ENCODE data around the gene RBM5. TPM values are rescaled to one million over a fixed set of nuclear protein-coding genes. Genes with fewer than 3 reads are reported as not detected.
A peak's percentile ranks its signal among the peaks of the same experiment; 100 is the strongest.

RBM5 gene
- total RNA-seq, 1 donor from 2014 or later: 372 TPM

GRCh38 chr3:50150863-50151686 is 62.4 kb downstream of the RBM5 start:
- Mint-ChIP-seq H3K4me1 (peaks cover 32% of the 10 kb centered on the region), H3K4me3 (no peak overlapping the region), H3K36me3 (no peaks in the 10 kb centered on the region), H3K27me3 (ENCODE audit: insufficient read depth, low read depth) (peaks cover 30% of the 10 kb centered on the region), H3K9me3 (peaks cover 7% of the 10 kb centered on the region), H3K27ac (peak overlapping the region; percentile 13)
- TF ChIP-seq EZH2 (IDR thresholded peaks at IDR 0.05): no peak
- TF ChIP-seq EZH2phosphoT487 (IDR thresholded peaks at IDR 0.05): no peak
- Histone ChIP-seq H3K4me3 (no peak overlapping the region), H4K20me1 (ENCODE audit: low read depth) (peaks cover 7% of the 10 kb centered on the region), H3K27ac (peak overlapping the region; percentile 69), H3K4me1 (peaks cover 26% of the 10 kb centered on the region), H3K27me3 (peaks cover 30% of the 10 kb centered on the region), H3K9me3 (ENCODE audit: low read depth) (no peaks in the 10 kb centered on the region), H3F3A (ENCODE audit: low read depth) (peaks cover 14% of the 10 kb centered on the region), H3K79me2 (ENCODE audit: low read depth) (peaks cover 7% of the 10 kb centered on the region), H3K4me2 (peak overlapping the region; percentile 32), H2AFZ (replicated peaks) (peak overlapping the region; percentile 70), H3K36me3 (no peaks in the 10 kb centered on the region), H3K9ac (no peak overlapping the region)
- DNase-seq (ENCODE audit: low spot score): peak; percentile 78

- H3K4me2 ChIP-seq: no peak overlapping the region
- peaks cover 31% of the 10 kb centered on the region for H3K27me3 Mint-ChIP-seq (ENCODE audit: insufficient read depth, low read depth)
- peaks cover 14% of the 10 kb centered on the region for H3F3A ChIP-seq (ENCODE audit: low read depth)
- H3K4me1 ChIP-seq: peaks cover 33% of the 10 kb centered on the region
- H3K79me2 ChIP-seq (ENCODE audit: low read depth): peaks cover 13% of the 10 kb centered on the region
- H3K27ac ChIP-seq: no peak overlapping the region
- no peaks in the 10 kb centered on the region for H3K9me3 ChIP-seq (ENCODE audit: low read depth)
- H3K9ac ChIP-seq: no peak overlapping the region
- DNase-seq (ENCODE audit: low spot score): no peak
- peak overlapping the region; percentile 50 for H3K27ac Mint-ChIP-seq
- H3K27me3 ChIP-seq: peaks cover 37% of the 10 kb centered on the region
- TF ChIP-seq EZH2 (IDR thresholded peaks at IDR 0.05): no peak
- no peak for TF ChIP-seq CTCF (IDR thresholded peaks at IDR 0.05)
- TF ChIP-seq EZH2phosphoT487 (IDR thresholded peaks at IDR 0.05): no peak
- H3K4me3 ChIP-seq: no peak overlapping the region
- peaks cover 13% of the 10 kb centered on the region for H4K20me1 ChIP-seq (ENCODE audit: low read depth)
- no peaks in the 10 kb centered on the region for H3K36me3 ChIP-seq
- no peak overlapping the region for H3K4me3 Mint-ChIP-seq
- H3K4me1 Mint-ChIP-seq: peaks cover 32% of the 10 kb centered on the region
- no peak overlapping the region for H2AFZ ChIP-seq (replicated peaks)
- no peaks in the 10 kb centered on the region for H3K36me3 Mint-ChIP-seq
- H3K9me3 Mint-ChIP-seq: peaks cover 7% of the 10 kb centered on the region
Observed at GRCh38 chr3:50151728-50152127, 63.0 kb downstream of the RBM5 start.

- Histone ChIP-seq H3K4me3 (peak overlapping the region; percentile 94), H2AFZ (replicated peaks) (no peak overlapping the region), H3K79me2 (ENCODE audit: low read depth) (peaks cover 32% of the 10 kb centered on the region), H3K9me3 (ENCODE audit: low read depth) (no peaks in the 10 kb centered on the region), H3K27me3 (peaks cover 37% of the 10 kb centered on the region), H3F3A (ENCODE audit: low read depth) (peaks cover 14% of the 10 kb centered on the region), H3K36me3 (no peaks in the 10 kb centered on the region), H4K20me1 (ENCODE audit: low read depth) (peaks cover 34% of the 10 kb centered on the region), H3K9ac (no peak overlapping the region), H3K27ac (no peak overlapping the region), H3K4me1 (peaks cover 45% of the 10 kb centered on the region), H3K4me2 (peak overlapping the region; percentile 94)
- TF ChIP-seq EZH2phosphoT487 (IDR thresholded peaks at IDR 0.05): no peak
- no peak for TF ChIP-seq CTCF (IDR thresholded peaks at IDR 0.05)
- TF ChIP-seq EZH2 (IDR thresholded peaks at IDR 0.05): no peak
- Mint-ChIP-seq H3K27me3 (ENCODE audit: insufficient read depth, low read depth) (peaks cover 30% of the 10 kb centered on the region), H3K4me3 (peak overlapping the region; percentile 89), H3K36me3 (no peaks in the 10 kb centered on the region), H3K4me1 (peaks cover 41% of the 10 kb centered on the region), H3K9me3 (peaks cover 7% of the 10 kb centered on the region), H3K27ac (peak overlapping the region; percentile 76)
- DNase-seq (ENCODE audit: low spot score): no peak
Observed at GRCh38 chr3:50153782-50154475, 65.2 kb downstream of the RBM5 start.

All from neural progenitor cell (in vitro differentiated cells).